ENCODE results near the gene TDP1. TPM values are rescaled to one million over a fixed set of nuclear protein-coding genes. Genes with fewer than 3 reads are reported as not detected.

The TDP1 gene
- total RNA-seq, 6 donors from 2014 or later = 6.4 to 33.5 (median 13.5) TPM

- Histone ChIP-seq H3K9me3 (no peaks in the 10 kb centered on the region), H3K4me1 (no peaks in the 10 kb centered on the region), H3K36me3 (peaks cover 0 to 3% (median 0%) of the 10 kb centered on the region in 4 donors), H3K27me3 (no peaks in the 10 kb centered on the region), H3K27ac (peak overlapping the region in 1 of 4 donors; percentile 49), H3K4me3 (no peak overlapping the region)
- DNase-seq (no peak), ATAC-seq (ENCODE audit: low FRiP score in 2 of 2) (no peak)
- 64 to 72% methylated on average over 13 of the region's 13 CpGs for WGBS, 2 donors
- no peak for TF ChIP-seq POLR2A (IDR thresholded peaks at IDR 0.05)
- TF ChIP-seq POLR2AphosphoS5 (IDR thresholded peaks at IDR 0.05) = no peak
- TF ChIP-seq EP300 (IDR thresholded peaks at IDR 0.05) = no peak
- TF ChIP-seq CTCF (IDR thresholded peaks at IDR 0.05) = no peak
Observed at GRCh38 chr14:89927186-89927865, 28.4 kb upstream of the TDP1 start.

- Histone ChIP-seq H3K9me3 (no peaks in the 10 kb centered on the region), H3K4me1 (no peaks in the 10 kb centered on the region), H3K36me3 (peaks cover 0 to 5% (median 0%) of the 10 kb centered on the region in 4 donors), H3K27me3 (no peaks in the 10 kb centered on the region), H3K4me3 (no peak overlapping the region), H3K27ac (no peak overlapping the region)
- ATAC-seq (ENCODE audit: low FRiP score in 2 of 2) = no peak
- 66 to 71% methylated on average over 6 of the region's 6 CpGs for WGBS, 2 donors
- no peak for DNase-seq
- TF ChIP-seq POLR2A (IDR thresholded peaks at IDR 0.05) (no peak), EP300 (IDR thresholded peaks at IDR 0.05) (no peak), CTCF (IDR thresholded peaks at IDR 0.05) (no peak), POLR2AphosphoS5 (IDR thresholded peaks at IDR 0.05) (no peak)
Observed at GRCh38 chr14:89933002-89933401, 22.7 kb upstream of the TDP1 start.

GRCh38 chr14:89936654-89937185, 19.0 kb upstream of the TDP1 start:
- no peak for DNase-seq
- Histone ChIP-seq H3K4me3 (no peak overlapping the region), H3K36me3 (peaks cover 0 to 2% (median 0%) of the 10 kb centered on the region in 4 donors), H3K27ac (no peak overlapping the region), H3K9me3 (no peaks in the 10 kb centered on the region), H3K27me3 (no peaks in the 10 kb centered on the region), H3K4me1 (no peaks in the 10 kb centered on the region)
- no peak for ATAC-seq (ENCODE audit: low FRiP score in 2 of 2)
- WGBS, 2 donors = 60 to 74% methylated on average over 3 of the region's 3 CpGs
- TF ChIP-seq POLR2A (IDR thresholded peaks at IDR 0.05) (no peak), POLR2AphosphoS5 (IDR thresholded peaks at IDR 0.05) (no peak)

- DNase-seq (no peak), ATAC-seq (ENCODE audit: low FRiP score in 2 of 2) (no peak)
- no peak overlapping the region for H3K27ac ChIP-seq
- H3K9me3 ChIP-seq = no peaks in the 10 kb centered on the region
- no peak for TF ChIP-seq POLR2A (IDR thresholded peaks at IDR 0.05)
- TF ChIP-seq EP300 (IDR thresholded peaks at IDR 0.05) = no peak
- no peak for TF ChIP-seq POLR2AphosphoS5 (IDR thresholded peaks at IDR 0.05)
- TF ChIP-seq CTCF (IDR thresholded peaks at IDR 0.05) = no peak
- no peaks in the 10 kb centered on the region for H3K4me1 ChIP-seq
- no peaks in the 10 kb centered on the region for H3K36me3 ChIP-seq
- no peak overlapping the region for H3K4me3 ChIP-seq
- WGBS, 2 donors = 85 to 87% methylated on average over 2 of the region's 2 CpGs
- no peaks in the 10 kb centered on the region for H3K27me3 ChIP-seq
Observed at GRCh38 chr14:89941830-89942377, 13.8 kb upstream of the TDP1 start.

- DNase-seq (no peak), ATAC-seq (ENCODE audit: low FRiP score in 2 of 2) (no peak)
- Histone ChIP-seq H3K4me3 (no peak overlapping the region), H3K27me3 (no peaks in the 10 kb centered on the region), H3K9me3 (no peaks in the 10 kb centered on the region), H3K27ac (no peak overlapping the region), H3K36me3 (peaks cover 0 to 8% (median 0%) of the 10 kb centered on the region in 4 donors), H3K4me1 (no peaks in the 10 kb centered on the region)
- no peak for TF ChIP-seq POLR2AphosphoS5 (IDR thresholded peaks at IDR 0.05)
- no peak for TF ChIP-seq EP300 (IDR thresholded peaks at IDR 0.05)
- no peak for TF ChIP-seq CTCF (IDR thresholded peaks at IDR 0.05)
- no peak for TF ChIP-seq POLR2A (IDR thresholded peaks at IDR 0.05)
Observed at GRCh38 chr14:89947344-89947743, 8.4 kb upstream of the TDP1 start.
